Gastrocnemius medialis (tissue), 4 donors: ENCODE measurements around the gene OR52M1.
"Not testable (repeated sequence)": the region's sequence is repeated elsewhere in the genome, so short reads cannot be mapped to it uniquely, and the experiment has no call there.

Source experiments
- POLR2A ChIP-seq, 2 donors: fragments of 450-650 bp; IDR thresholded peaks; one replicate each; pipeline ENCODE4 v1.6.1; 2017; ENCODE audit warnings: antibody characterized with exemption in 2 of 2, mild to moderate bottlenecking in 2 of 2, moderate library complexity in 2 of 2
- TF ChIP-seq, protein P1 (sequence below), 5 experiments: fragments of 450-650 bp in 3 of 5; fragments of 200-600 bp in 2 of 5; sonication (generic) in 2 of 5; IDR thresholded peaks in 4 of 5; conservative IDR thresholded peaks in 1 of 5; 1 replicate in 4 of 5; 2 replicates in 1 of 5; pipeline ENCODE4 v1.5.1; 2016 to 2019; ENCODE audit warnings: antibody characterized with exemption in 5 of 5, mild to moderate bottlenecking in 3 of 5, moderate library complexity in 3 of 5

DNA sequence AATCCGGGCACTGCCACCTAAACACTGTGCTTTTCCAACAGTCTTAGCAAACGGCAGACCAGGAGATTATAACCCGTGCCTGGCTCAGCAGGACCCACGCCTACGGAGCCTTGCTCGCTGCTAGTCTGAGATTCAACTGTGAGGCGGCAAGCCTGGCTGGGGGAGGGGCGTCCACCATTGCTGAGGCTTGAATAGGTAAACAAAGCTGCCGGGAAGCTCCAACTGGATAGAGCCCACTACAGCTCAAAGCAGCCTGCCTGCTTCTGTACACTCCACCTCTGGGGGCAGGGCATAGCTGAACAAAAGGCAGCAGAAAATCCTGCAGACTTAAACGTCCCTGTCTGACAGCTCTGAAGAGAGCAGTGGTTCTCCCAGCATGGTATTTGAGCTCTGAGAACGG is 13.3 kb upstream of the OR52M1 start:
- TF ChIP-seq, protein P1, sequence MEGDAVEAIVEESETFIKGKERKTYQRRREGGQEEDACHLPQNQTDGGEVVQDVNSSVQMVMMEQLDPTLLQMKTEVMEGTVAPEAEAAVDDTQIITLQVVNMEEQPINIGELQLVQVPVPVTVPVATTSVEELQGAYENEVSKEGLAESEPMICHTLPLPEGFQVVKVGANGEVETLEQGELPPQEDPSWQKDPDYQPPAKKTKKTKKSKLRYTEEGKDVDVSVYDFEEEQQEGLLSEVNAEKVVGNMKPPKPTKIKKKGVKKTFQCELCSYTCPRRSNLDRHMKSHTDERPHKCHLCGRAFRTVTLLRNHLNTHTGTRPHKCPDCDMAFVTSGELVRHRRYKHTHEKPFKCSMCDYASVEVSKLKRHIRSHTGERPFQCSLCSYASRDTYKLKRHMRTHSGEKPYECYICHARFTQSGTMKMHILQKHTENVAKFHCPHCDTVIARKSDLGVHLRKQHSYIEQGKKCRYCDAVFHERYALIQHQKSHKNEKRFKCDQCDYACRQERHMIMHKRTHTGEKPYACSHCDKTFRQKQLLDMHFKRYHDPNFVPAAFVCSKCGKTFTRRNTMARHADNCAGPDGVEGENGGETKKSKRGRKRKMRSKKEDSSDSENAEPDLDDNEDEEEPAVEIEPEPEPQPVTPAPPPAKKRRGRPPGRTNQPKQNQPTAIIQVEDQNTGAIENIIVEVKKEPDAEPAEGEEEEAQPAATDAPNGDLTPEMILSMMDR (IDR thresholded peaks at IDR 0.05 in 4 of 5, conservative IDR thresholded peaks at IDR 0.05 in 1 of 5): not testable (repeated sequence)
- not testable (repeated sequence) for TF ChIP-seq POLR2A (IDR thresholded peaks at IDR 0.05)
